Fibroblast of peridontal ligament (primary cell): Measurements from ENCODE around the gene GPN1.
"Not testable (repeated sequence)": the region's sequence is repeated elsewhere in the genome, so short reads cannot be mapped to it uniquely, and the experiment has no call there.

ENCODE experiments used
- DNase-seq: peaks from one replicate; pipeline ENCODE4 v3.0.0-alpha.2; 2010; ENCODE audit errors: extremely low read depth

GPN1 gene

GRCh38 chr2:27672723-27673486 lies 44.1 kb downstream of the GPN1 start:
- DNase-seq, result no peak

- DNase-seq, result no peak
Observed at GRCh38 chr2:27680571-27680970, 51.7 kb downstream of the GPN1 start.

- DNase-seq, result peak; percentile 48
Observed at GRCh38 chr2:27681841-27682240, 53.0 kb downstream of the GPN1 start.

- DNase-seq, result peak; percentile 91
Observed at GRCh38 chr2:27682334-27682771, 53.5 kb downstream of the GPN1 start.

GRCh38 chr2:27683390-27684071 lies 54.7 kb downstream of the GPN1 start:
- DNase-seq, result peak; percentile 94

- DNase-seq, result not testable (repeated sequence)
Observed at GRCh38 chr2:27685006-27685405, 56.2 kb downstream of the GPN1 start.

GRCh38 chr2:27685577-27685976 lies 56.7 kb downstream of the GPN1 start:
- DNase-seq, result no peak

GRCh38 chr2:27687232-27687631 lies 58.4 kb downstream of the GPN1 start:
- no peak for DNase-seq

GRCh38 chr2:27689424-27689823 lies 60.6 kb downstream of the GPN1 start:
- no peak for DNase-seq

- no peak for DNase-seq
Observed at GRCh38 chr2:27690052-27690451, 61.2 kb downstream of the GPN1 start.

- no peak for DNase-seq
Observed at GRCh38 chr2:27697660-27698059, 68.8 kb downstream of the GPN1 start.
